GM21529 (cell line): ENCODE data around the gene ANKRD33B.

Experiments used
- ATAC-seq: cut with Tn5 transposase; IDR thresholded peaks from one replicate; pipeline ENCODE4 v1.9.1; 2021; ENCODE audit not compliant: unreplicated experiment

ANKRD33B gene

GRCh38 chr5:10672146-10673016 lies 108.5 kb downstream of the ANKRD33B start:
- ATAC-seq: no peak

GRCh38 chr5:10673017-10673389 lies 109.1 kb downstream of the ANKRD33B start:
- ATAC-seq: no peak

DNA sequence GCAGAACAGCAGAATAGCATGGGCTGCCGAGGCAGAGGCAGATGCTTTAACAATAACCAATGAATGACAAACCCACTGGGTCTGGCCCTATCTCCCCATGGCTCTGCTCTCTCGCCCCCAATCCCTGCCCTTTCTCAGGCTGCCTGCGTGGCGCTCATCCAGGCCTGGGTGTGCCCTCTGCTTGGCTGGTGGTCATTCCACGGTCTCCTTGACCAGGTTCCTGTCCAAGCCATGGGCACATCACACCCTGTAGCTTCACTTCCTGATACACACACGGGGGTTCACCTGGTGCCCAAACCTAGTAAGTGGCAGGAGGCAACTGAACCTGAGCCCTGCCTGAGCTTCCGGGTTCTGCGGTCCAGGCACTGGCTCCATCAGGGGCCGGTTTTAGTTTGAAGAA lies 109.5 kb downstream of the ANKRD33B start:
- no peak for ATAC-seq

- ATAC-seq: no peak
These were observed 110.2 kb downstream of the ANKRD33B start for GRCh38 chr5:10674096-10674495.

- no peak for ATAC-seq
These were observed 110.7 kb downstream of the ANKRD33B start for GRCh38 chr5:10674582-10674981.

GRCh38 chr5:10675177-10675700 lies 111.4 kb downstream of the ANKRD33B start:
- ATAC-seq: no peak

GRCh38 chr5:10676224-10676623 lies 112.4 kb downstream of the ANKRD33B start:
- no peak for ATAC-seq

GRCh38 chr5:10676946-10677345 lies 113.1 kb downstream of the ANKRD33B start:
- no peak for ATAC-seq

- no peak for ATAC-seq
These were observed 113.7 kb downstream of the ANKRD33B start for GRCh38 chr5:10677533-10677932.

DNA sequence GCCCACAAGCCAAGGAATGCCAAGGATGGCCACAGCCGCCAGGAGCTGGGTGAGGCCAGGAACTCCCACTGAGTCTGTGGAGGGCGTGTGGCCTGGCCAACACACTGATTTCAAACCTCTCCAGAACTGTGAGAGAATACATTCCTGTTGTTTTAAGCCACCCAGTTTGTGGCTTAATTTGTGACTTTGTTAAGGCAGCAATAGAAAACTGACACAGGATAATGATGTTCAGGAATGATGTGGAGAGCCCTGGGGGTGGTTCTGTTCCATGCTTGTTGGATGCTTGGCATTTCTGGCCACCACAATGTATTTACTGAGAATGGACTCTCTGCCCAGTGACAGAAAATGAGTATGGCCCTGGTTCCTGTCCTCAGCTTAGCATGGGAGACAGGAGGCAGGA lies 114.4 kb downstream of the ANKRD33B start:
- no peak for ATAC-seq

- no peak for ATAC-seq
These were observed 115.6 kb downstream of the ANKRD33B start for GRCh38 chr5:10679336-10679988.

DNA sequence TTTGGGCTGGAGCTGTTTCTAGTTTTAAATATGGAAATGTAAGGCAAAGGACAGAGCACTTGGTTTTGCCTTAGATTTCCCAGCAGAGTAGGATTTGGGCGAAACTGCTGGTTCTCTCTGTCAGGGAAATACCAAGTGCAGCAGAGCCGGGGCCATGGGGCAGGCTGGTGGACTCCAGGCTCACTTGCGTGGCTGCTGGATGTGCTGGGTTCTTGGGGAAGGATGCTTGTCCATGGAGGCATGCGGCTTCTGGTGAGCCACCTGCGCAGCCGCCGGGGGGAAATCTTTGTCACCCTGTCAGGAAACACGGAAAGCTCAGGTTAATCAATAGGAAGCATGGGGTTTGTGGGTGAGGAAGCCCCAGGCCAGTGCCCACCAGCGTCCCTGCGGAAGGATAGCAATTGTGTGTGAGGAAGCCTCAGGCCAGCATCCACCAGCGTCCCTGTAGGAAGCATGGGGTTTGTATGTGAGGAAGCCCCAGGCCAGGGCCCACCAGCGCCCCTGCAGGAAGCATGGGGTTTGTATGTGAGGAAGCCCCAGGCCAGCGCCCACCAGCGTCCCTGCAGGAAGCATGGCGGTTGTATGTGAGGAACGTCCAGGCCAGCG lies 117.1 kb downstream of the ANKRD33B start:
- no peak for ATAC-seq

DNA sequence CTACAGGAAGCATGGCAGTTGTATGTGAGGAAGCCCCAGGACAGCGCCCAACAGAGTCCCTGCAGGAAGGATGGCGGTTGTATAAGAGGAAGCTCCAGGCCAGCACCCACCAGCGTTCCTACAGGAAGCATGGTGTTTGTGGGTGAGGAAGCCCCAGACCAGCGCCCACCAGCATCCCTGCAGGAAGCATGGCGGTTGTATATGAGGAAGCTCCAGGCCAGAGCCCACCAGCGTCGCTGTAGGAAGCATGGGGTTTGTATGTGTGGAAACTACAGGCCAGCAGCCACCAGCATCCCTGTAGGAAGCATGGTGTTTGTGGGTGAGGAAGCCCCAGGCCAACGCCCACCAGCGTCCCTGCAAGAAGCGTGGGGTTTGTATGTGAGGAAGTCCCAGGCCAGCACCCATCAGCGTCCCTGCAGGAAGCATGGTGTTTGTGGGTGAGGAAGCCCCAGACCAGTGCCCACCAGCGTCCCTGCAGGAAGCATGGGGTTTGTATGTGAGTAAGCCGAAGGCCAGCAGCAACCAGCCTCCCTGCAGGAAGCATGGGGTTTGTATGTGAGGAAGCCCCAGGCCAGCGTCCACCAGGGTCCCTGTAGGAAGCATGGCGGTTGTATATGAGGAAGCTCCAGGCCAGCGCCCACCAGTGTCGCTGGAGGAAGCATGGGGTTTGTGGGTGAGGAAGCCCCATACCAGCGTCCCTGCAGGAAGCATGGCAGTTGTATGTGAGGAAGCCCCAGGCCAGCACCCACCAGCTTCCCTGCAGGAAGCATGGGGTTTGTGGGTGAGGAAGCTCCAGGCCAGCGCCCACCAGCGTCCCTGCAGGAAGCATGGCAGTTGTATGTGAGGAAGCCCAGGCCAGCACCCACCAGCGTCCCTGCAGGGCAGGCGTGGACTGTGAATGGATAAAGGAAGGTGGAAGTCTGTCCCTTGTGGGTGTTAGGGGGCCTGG lies 118.1 kb downstream of the ANKRD33B start:
- ATAC-seq: no peak

GRCh38 chr5:10682801-10683525 lies 119.1 kb downstream of the ANKRD33B start:
- no peak for ATAC-seq

GRCh38 chr5:10684303-10685086 lies 120.6 kb downstream of the ANKRD33B start:
- peak; percentile 72 for ATAC-seq

- ATAC-seq: peak; percentile 80
These were observed 121.2 kb downstream of the ANKRD33B start for GRCh38 chr5:10685115-10685521.

DNA sequence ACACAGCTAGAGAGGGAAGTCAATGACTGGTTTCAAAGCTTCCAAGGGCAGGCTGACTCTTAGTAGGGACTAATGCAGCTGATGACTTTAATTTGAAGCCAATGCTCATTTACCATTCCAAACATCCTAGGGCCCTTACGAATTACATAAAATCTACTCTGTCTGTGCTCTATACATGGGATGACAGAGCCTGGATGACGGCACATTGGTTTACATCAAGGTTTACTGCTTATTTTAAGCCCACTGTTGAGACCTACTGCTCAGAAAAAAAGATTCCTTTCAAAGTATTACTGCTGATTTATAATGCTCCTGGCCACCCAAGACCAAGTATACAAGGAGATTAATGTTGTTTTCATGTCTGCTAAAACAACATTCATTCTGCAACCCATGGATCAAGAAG lies 123.0 kb downstream of the ANKRD33B start:
- no peak for ATAC-seq

DNA sequence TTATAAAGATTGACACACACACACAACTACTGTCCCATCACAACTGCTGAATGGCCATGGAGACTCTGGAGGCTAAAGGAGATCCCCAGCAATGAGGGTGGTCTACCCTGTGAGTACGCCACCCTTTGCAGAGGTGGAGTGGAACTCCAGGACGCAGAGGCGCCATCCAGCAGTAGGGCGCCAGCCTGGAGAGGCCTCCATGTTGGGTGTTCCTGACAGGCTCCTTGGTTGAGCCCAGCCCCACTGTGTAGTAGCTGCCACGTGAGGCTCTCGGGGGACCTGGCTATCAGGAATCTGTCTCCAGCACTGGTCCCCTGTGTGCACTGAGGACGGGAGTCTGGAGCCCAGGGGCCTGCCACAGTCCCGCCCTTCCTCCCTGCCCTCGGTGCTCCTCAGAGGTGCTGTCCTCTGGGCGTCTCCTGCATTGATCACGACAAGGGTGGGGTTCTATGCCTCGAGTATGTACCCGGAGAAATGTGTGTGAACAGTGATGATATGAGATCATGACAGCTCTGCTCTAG lies 124.8 kb downstream of the ANKRD33B start:
- ATAC-seq: no peak
